Body of pancreas (tissue), 4 donors: ENCODE measurements around the gene CCDC8. TPM values are rescaled to one million over a fixed set of nuclear protein-coding genes. Genes with fewer than 3 reads are reported as not detected.
A peak's percentile ranks its signal among the peaks of the same experiment; 100 is the strongest.
"Not testable (repeated sequence)": the region's sequence is repeated elsewhere in the genome, so short reads cannot be mapped to it uniquely, and the experiment has no call there.

Experiments
- ATAC-seq: fragments of 150-250 bp; one replicate; pipeline ENCODE4 v1.9.1; 2016
- DNase-seq, 4 donors: peaks; one replicate each; pipeline ENCODE4 v3.0.0-alpha.2; 2019
- H3K27ac ChIP-seq, 4 donors: fragments of 200-600 bp; sonication (generic); 1 replicate in 3 of 4; 2 replicates in 1 of 4; pipeline versions ENCODE4 v1.5.1 to v1.6.1; 2016 to 2019; ENCODE audit warnings: mild to moderate bottlenecking in 1 of 4, mixed read lengths in 1 of 4, moderate library complexity in 1 of 4
- H3K27me3 ChIP-seq, 2 donors: fragments of 200-600 bp; sonication (generic); one replicate each; pipeline ENCODE4 v1.6.0; 2016; ENCODE audit warnings: mild to moderate bottlenecking in 1 of 2
- H3K36me3 ChIP-seq, 2 donors: fragments of 200-600 bp; sonication (generic); replicated peaks in 1 of 2; 2 replicates each; pipeline ENCODE4 v1.5.1; 2016; ENCODE audit warnings: low read depth in 2 of 2; ENCODE audit not compliant: insufficient read depth in 1 of 2
- H3K4me1 ChIP-seq: fragments of 200-600 bp; sonication (generic); one replicate; pipeline ENCODE4 v1.6.0; 2016
- H3K4me3 ChIP-seq, 2 donors: fragments of 200-600 bp; sonication (generic); 1 replicate in 1 of 2; 2 replicates in 1 of 2; pipeline ENCODE4 v1.5.1; 2016 to 2019
- H3K9me3 ChIP-seq, 3 donors: fragments of 200-600 bp; sonication (generic); 1 replicate in 2 of 3; 2 replicates in 1 of 3; pipeline ENCODE4 v1.5.1; 2016
- POLR2A ChIP-seq, 3 donors: fragments of 450-650 bp; IDR thresholded peaks; one replicate each; pipeline ENCODE4 v1.6.1; 2016; ENCODE audit warnings: antibody characterized with exemption in 3 of 3, mild to moderate bottlenecking in 2 of 3
- WGBS, 2 donors: methylation state at CpG; one replicate each; pipeline ENCODE4 v1.1.5; 2017; 5-methylcytosine and 5-hydroxymethylcytosine counted together
- intact Hi-C: fragments of 100-400 bp; cut with DNase I; formaldehyde crosslinking; loops from one replicate; pipeline ENCODE4 v1.15.1; 2023
- total RNA-seq, 2 donors: library from RNA; depleted of rRNA; stranded (reverse); fragments of >200 nt; gene quantifications; one replicate each; pipeline ENCODE4 v1.1.0, GENCODE V29; 2016
- TF ChIP-seq, protein P1 (sequence below), 7 experiments: fragments of 450-650 bp in 4 of 7; fragments of 200-600 bp in 3 of 7; sonication (generic) in 3 of 7; IDR thresholded peaks; one replicate each; pipeline ENCODE4 v1.5.1; 2016 to 2019; ENCODE audit warnings: antibody characterized with exemption in 7 of 7

The CCDC8 gene
- total RNA-seq, 2 donors from 2014 or later, result 13.0 to 17.8 TPM

DNA sequence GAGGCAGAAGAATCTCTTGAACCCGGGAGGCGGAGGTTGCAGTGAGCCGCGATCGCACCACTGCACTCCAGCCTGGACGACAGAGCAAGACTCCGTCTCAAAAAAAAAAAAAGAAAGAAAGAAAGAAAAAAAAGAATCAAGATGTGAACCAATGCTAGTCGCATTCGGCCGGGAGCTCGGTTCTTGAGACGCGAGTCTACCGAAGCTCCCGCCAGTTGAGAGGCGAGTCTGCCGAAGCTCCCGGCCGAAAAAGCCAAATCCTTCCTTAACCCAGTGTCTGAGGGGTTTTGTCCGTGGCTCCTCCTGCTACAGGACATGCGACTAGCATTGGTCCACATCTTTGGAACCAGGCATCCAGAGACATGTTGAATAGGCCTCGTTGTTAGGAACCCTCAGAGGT lies 1.5 kb upstream of the CCDC8 start:
- intact Hi-C loops, H3K27me3 ChIP-seq, DNase-seq, H3K36me3 ChIP-seq, ATAC-seq, H3K9me3 ChIP-seq, H3K4me3 ChIP-seq, H3K27ac ChIP-seq: not testable (repeated sequence)
- 93 to 95% methylated on average over 16 to 21 of the region's 22 CpGs for WGBS, 2 donors
- peaks cover 44% of the 10 kb centered on the region for H3K4me1 ChIP-seq

DNA sequence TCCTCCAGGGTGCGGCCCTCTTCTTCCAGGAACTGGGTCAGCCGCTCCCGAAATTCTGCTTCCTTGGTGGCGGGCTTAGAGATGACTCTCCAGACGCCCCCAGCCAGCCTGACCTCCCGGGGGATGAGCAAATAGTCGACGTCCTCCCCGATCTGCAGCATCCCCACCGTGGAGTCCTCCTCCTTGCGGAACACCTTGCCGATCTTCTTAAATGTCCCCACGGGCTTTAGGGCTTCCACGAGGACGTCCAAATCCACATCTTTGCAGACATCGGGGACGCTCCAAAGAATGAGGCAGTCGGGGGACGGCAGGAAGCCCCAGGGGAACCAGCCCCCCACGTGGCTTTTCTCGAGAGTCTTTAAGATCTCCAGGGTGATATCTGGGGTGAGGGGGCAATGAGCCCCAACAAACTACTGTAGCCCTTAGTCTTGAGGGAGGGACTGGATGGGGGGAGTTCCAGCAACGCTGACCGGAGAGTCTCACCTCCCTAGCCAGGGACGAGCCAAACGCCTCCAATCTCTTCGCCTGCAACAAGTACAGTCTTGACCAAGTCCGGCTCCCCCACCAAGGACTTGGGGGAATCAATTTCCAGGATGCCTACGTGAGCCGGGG lies 608 bp downstream of the CCDC8 start:
- TF ChIP-seq, protein P1, sequence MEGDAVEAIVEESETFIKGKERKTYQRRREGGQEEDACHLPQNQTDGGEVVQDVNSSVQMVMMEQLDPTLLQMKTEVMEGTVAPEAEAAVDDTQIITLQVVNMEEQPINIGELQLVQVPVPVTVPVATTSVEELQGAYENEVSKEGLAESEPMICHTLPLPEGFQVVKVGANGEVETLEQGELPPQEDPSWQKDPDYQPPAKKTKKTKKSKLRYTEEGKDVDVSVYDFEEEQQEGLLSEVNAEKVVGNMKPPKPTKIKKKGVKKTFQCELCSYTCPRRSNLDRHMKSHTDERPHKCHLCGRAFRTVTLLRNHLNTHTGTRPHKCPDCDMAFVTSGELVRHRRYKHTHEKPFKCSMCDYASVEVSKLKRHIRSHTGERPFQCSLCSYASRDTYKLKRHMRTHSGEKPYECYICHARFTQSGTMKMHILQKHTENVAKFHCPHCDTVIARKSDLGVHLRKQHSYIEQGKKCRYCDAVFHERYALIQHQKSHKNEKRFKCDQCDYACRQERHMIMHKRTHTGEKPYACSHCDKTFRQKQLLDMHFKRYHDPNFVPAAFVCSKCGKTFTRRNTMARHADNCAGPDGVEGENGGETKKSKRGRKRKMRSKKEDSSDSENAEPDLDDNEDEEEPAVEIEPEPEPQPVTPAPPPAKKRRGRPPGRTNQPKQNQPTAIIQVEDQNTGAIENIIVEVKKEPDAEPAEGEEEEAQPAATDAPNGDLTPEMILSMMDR (IDR thresholded peaks at IDR 0.05), result no peak
- no peak for TF ChIP-seq POLR2A (IDR thresholded peaks at IDR 0.05)
- 0 to 2% methylated on average over 23 to 24 of the region's 29 CpGs for WGBS, 2 donors
- peaks cover 56% of the 10 kb centered on the region for H3K4me1 ChIP-seq
- H3K4me3 ChIP-seq, result peak overlapping the region; percentile 31 to 83
- ATAC-seq (no peak), DNase-seq (no peak)
- H3K36me3 ChIP-seq, result no peaks in the 10 kb centered on the region
- no peaks in the 10 kb centered on the region for H3K27me3 ChIP-seq
- intact Hi-C loops, result no loop called here
- no peaks in the 10 kb centered on the region for H3K9me3 ChIP-seq
- peak overlapping the region; percentile 72 to 85 (median 82) for H3K27ac ChIP-seq

DNA sequence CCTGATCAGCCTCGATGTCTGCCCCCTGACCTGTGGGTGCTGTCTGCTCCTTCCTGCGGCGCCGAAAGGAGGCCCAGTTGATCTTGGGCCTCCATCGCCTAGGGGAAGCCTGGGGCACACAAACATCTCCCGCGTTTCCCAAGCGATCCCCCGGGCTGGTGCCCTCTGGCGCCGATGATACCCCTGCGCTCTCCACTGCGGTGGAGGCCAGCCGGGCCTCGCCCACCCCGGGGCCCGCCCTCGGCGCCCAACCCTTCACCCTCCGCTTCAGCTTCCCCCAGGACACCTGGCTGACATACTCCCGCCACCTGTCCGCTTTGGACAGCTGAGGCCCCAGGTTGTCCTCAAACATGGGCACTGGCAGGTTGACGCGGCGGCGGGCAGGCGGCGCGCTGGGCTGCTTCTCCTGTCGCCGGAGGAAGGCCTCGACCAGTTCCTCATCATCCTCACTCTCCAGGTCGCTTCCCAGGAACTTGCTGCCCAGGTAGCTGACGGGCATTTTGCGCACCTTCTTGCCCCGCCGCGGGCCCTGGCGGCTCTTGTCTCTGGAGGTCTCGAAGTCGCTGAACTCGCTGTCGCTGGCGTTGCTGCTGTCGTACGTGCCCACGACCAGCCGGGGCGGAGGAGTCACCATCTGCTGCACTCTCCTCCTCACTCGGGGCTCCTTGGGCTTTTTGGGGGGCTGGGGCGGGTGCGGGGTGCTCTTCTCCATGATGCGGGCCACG lies 1.3 kb downstream of the CCDC8 start:
- no peaks in the 10 kb centered on the region for H3K27me3 ChIP-seq
- H3K27ac ChIP-seq, result peak overlapping the region; percentile 39 to 85 (median 82)
- peaks cover 57% of the 10 kb centered on the region for H3K4me1 ChIP-seq
- peak overlapping the region; percentile 31 to 83 for H3K4me3 ChIP-seq
- intact Hi-C loops, result no loop called here
- peak in 1 of 3 donors; percentile 26 for TF ChIP-seq POLR2A (IDR thresholded peaks at IDR 0.05)
- TF ChIP-seq, protein P1 (IDR thresholded peaks at IDR 0.05), result peak in 1 of 7 experiments; percentile 5
- ATAC-seq (no peak), DNase-seq (peak in 2 of 4 donors; percentile 32 to 50)
- no peaks in the 10 kb centered on the region for H3K9me3 ChIP-seq
- WGBS, 2 donors, result 6 to 11% methylated on average over 26 to 52 of the region's 54 CpGs
- H3K36me3 ChIP-seq, result no peaks in the 10 kb centered on the region

DNA sequence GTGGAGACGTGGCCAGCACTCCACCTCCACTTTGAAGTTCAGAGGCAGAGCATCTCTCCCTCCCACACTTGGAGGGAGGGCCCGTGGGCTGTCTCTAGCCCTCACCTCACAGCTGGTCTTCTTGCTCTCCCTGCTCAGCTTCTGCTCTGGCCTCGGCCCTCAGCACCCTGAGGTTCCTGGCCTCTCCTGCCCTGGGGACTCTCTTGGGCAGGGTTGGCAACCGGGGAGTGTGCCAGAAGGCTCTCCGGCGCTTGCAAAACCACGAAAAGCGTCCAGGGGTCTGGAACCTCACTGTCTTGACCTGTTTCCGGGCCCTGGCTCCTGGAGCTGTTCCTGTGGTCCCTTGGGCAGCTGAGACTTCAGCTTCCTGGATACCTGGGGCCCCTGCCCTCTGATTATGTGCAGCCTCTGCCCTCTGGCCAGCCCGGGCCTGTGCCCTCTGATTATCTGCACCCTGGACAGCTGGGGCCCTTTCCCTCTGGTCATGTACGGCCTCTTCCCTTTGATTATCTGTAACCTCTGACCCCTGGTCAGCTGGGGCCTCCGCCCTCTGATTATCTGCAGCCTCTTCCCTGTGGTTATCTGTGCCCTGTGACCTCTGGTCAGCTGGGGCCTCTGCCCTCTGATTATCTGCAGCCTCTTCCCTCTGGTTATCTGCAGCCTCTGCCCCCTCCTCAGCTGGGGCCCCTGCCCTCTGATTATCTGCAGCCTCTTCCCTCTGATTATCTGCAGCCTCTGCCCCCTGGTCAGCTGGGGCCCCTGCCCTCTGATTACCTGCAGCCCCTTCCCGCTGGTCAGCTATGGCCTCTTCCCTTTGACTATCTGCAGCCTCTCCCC lies 2.1 kb downstream of the CCDC8 start:
- no peaks in the 10 kb centered on the region for H3K36me3 ChIP-seq
- peaks cover 56% of the 10 kb centered on the region for H3K4me1 ChIP-seq
- intact Hi-C loops, result no loop called here
- peak overlapping the region in 3 of 4 donors; percentile 82 to 85 (median 83) for H3K27ac ChIP-seq
- no peaks in the 10 kb centered on the region for H3K9me3 ChIP-seq
- WGBS, 2 donors, result 43 to 58% methylated on average over 13 of the region's 13 CpGs
- no peak for DNase-seq
- TF ChIP-seq POLR2A (IDR thresholded peaks at IDR 0.05), result no peak
- TF ChIP-seq, protein P1 (IDR thresholded peaks at IDR 0.05), result no peak
- H3K4me3 ChIP-seq, result peak overlapping the region; percentile 31 to 83
- ATAC-seq, result no peak
- H3K27me3 ChIP-seq, result no peaks in the 10 kb centered on the region
